Measurements from ENCODE around the gene PDX1.

PDX1 gene

DNA sequence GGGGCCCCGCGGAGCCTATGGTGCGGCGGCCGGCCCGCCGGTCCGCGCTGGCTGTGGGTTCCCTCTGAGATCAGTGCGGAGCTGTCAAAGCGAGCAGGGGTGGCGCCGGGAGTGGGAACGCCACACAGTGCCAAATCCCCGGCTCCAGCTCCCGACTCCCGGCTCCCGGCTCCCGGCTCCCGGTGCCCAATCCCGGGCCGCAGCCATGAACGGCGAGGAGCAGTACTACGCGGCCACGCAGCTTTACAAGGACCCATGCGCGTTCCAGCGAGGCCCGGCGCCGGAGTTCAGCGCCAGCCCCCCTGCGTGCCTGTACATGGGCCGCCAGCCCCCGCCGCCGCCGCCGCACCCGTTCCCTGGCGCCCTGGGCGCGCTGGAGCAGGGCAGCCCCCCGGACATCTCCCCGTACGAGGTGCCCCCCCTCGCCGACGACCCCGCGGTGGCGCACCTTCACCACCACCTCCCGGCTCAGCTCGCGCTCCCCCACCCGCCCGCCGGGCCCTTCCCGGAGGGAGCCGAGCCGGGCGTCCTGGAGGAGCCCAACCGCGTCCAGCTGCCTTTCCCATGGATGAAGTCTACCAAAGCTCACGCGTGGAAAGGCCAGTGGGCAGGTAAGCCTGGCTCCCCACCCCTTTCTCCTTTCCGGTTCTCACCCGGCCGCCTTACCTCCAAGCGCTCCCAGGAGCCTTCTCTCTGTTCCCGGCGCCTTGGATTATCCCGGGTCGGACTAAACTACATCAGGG lies at the start of gene PDX1:
Gene PDX1 (plus strand): TSS at position 67 of the 743 bp plus-strand sequence. CDS start 139 bp downstream, at position 206.
- H3F3A ChIP-seq (ENCODE audit: insufficient read depth), result no peaks in the 10 kb centered on the region
- H3K79me2 ChIP-seq (ENCODE audit: insufficient read depth, low read length), result no peaks in the 10 kb centered on the region
- H3K9me2 ChIP-seq (replicated peaks; ENCODE audit: insufficient read depth, low read length), result no peaks in the 10 kb centered on the region
- H3K9me3 ChIP-seq (ENCODE audit: insufficient read depth, low read length), result no peaks in the 10 kb centered on the region
- no peak within 1 kb of the TSS for H3K9ac ChIP-seq (ENCODE audit: low read length)
- no peaks in the 10 kb centered on the region for H4K20me1 ChIP-seq (ENCODE audit: low read depth, low read length)
- no peaks in the 10 kb centered on the region for H3K27me3 ChIP-seq (ENCODE audit: low read length)
- no peak for TF ChIP-seq EZH2phosphoT487 (conservative IDR thresholded peaks at IDR 0.05; ENCODE audit: low read length)
- TF ChIP-seq, protein P1, sequence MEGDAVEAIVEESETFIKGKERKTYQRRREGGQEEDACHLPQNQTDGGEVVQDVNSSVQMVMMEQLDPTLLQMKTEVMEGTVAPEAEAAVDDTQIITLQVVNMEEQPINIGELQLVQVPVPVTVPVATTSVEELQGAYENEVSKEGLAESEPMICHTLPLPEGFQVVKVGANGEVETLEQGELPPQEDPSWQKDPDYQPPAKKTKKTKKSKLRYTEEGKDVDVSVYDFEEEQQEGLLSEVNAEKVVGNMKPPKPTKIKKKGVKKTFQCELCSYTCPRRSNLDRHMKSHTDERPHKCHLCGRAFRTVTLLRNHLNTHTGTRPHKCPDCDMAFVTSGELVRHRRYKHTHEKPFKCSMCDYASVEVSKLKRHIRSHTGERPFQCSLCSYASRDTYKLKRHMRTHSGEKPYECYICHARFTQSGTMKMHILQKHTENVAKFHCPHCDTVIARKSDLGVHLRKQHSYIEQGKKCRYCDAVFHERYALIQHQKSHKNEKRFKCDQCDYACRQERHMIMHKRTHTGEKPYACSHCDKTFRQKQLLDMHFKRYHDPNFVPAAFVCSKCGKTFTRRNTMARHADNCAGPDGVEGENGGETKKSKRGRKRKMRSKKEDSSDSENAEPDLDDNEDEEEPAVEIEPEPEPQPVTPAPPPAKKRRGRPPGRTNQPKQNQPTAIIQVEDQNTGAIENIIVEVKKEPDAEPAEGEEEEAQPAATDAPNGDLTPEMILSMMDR (IDR thresholded peaks at IDR 0.05; ENCODE audit: insufficient read depth, low read length, poor library complexity, severe bottlenecking), result no peak
- no peak within 1 kb of the TSS for H2AFZ ChIP-seq (ENCODE audit: low read depth, low read length, severe bottlenecking)
- H3K4me2 ChIP-seq (ENCODE audit: low read depth, low read length, poor library complexity, severe bottlenecking), result no peak within 1 kb of the TSS
- no peak within 1 kb of the TSS for H3K27ac ChIP-seq (ENCODE audit: low read depth, low read length)
- no peak within 1 kb of the TSS for H3K4me3 ChIP-seq (ENCODE audit: insufficient read depth, low read length, poor library complexity, severe bottlenecking)
- H3K36me3 ChIP-seq (ENCODE audit: low read length), result no peaks in the 10 kb centered on the region

DNA sequence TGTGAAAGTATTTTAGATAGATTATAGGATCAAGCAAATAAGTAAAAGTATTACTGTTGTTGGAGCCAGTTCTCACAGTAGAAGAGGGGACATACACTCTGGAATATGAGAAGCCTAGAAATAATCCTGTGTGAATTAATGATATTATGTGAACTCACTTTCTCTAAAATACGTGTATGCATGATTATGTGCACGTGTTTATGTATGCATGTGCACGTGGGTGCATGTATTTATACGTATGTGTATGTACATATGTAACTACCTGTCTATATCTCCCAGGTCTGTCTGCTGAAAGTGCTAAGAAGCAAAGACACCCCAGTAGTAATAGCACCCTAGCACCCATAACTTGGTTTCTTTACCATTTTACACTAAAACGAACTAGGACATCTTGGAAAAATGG lies 41.5 kb upstream of the PDX1 start:
- H3K4me2 ChIP-seq (ENCODE audit: low read depth, low read length, poor library complexity, severe bottlenecking), result no peak overlapping the region
- H3K9ac ChIP-seq (ENCODE audit: low read length), result no peak overlapping the region
- H3K36me3 ChIP-seq (ENCODE audit: low read length), result no peaks in the 10 kb centered on the region
- no peaks in the 10 kb centered on the region for H3K9me3 ChIP-seq (ENCODE audit: insufficient read depth, low read length)
- TF ChIP-seq, protein P1 (IDR thresholded peaks at IDR 0.05; ENCODE audit: insufficient read depth, low read length, poor library complexity, severe bottlenecking), result no peak
- no peak for TF ChIP-seq EZH2phosphoT487 (conservative IDR thresholded peaks at IDR 0.05; ENCODE audit: low read length)
- no peaks in the 10 kb centered on the region for H3K9me2 ChIP-seq (replicated peaks; ENCODE audit: insufficient read depth, low read length)
- no peak overlapping the region for H3K4me3 ChIP-seq (ENCODE audit: insufficient read depth, low read length, poor library complexity, severe bottlenecking)
- H3K27me3 ChIP-seq (ENCODE audit: low read length), result no peaks in the 10 kb centered on the region
- H3K79me2 ChIP-seq (ENCODE audit: insufficient read depth, low read length), result no peaks in the 10 kb centered on the region
- H2AFZ ChIP-seq (ENCODE audit: low read depth, low read length, severe bottlenecking), result no peak overlapping the region
- no peaks in the 10 kb centered on the region for H3F3A ChIP-seq (ENCODE audit: insufficient read depth)
- H3K27ac ChIP-seq (ENCODE audit: low read depth, low read length), result no peak overlapping the region
- H4K20me1 ChIP-seq (ENCODE audit: low read depth, low read length), result no peaks in the 10 kb centered on the region

DNA sequence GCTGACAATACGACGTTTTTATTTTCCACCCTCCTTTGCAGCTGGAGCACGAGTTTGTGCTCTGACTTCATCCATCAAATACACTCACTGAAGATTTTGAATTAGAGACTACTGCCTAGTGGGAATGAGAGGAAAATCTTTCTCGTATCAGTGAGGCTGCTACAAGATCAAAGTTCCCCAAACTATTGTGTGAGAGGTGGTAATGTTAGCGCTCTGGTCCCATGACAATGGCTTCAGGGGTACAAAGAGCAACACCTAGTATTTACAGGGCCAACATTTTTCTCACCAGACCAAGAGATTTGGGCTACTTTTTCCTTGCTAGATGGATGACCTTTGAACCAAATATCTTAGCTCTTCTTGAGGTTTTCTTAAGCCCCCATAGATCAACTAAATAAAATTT lies 30.3 kb upstream of the PDX1 start:
- no peaks in the 10 kb centered on the region for H3K79me2 ChIP-seq (ENCODE audit: insufficient read depth, low read length)
- H3K36me3 ChIP-seq (ENCODE audit: low read length), result no peaks in the 10 kb centered on the region
- no peak overlapping the region for H3K4me2 ChIP-seq (ENCODE audit: low read depth, low read length, poor library complexity, severe bottlenecking)
- H3F3A ChIP-seq (ENCODE audit: insufficient read depth), result no peaks in the 10 kb centered on the region
- no peak overlapping the region for H2AFZ ChIP-seq (ENCODE audit: low read depth, low read length, severe bottlenecking)
- H3K9me3 ChIP-seq (ENCODE audit: insufficient read depth, low read length), result no peaks in the 10 kb centered on the region
- TF ChIP-seq, protein P1 (IDR thresholded peaks at IDR 0.05; ENCODE audit: insufficient read depth, low read length, poor library complexity, severe bottlenecking), result no peak
- TF ChIP-seq EZH2phosphoT487 (conservative IDR thresholded peaks at IDR 0.05; ENCODE audit: low read length), result no peak
- H3K9me2 ChIP-seq (replicated peaks; ENCODE audit: insufficient read depth, low read length), result no peaks in the 10 kb centered on the region
- H3K27ac ChIP-seq (ENCODE audit: low read depth, low read length), result no peak overlapping the region
- H3K9ac ChIP-seq (ENCODE audit: low read length), result no peak overlapping the region
- no peak overlapping the region for H3K4me3 ChIP-seq (ENCODE audit: insufficient read depth, low read length, poor library complexity, severe bottlenecking)
- H4K20me1 ChIP-seq (ENCODE audit: low read depth, low read length), result no peaks in the 10 kb centered on the region
- H3K27me3 ChIP-seq (ENCODE audit: low read length), result no peaks in the 10 kb centered on the region

Data from SU-DHL-6 (cell line).